ENCODE data around the gene TNPO1.

GRCh38 chr5:72889324-72889723 is 72.9 kb downstream of the TNPO1 start:
- TF ChIP-seq EZH2phosphoT487 (IDR thresholded peaks at IDR 0.05; ENCODE audit: insufficient read depth, low read depth) (no peak), EZH2 (IDR thresholded peaks at IDR 0.05; ENCODE audit: insufficient read depth, poor library complexity, severe bottlenecking) (no peak)

Measured in GM23248 (cell line).